NCI-H510A treated with DMSO at 0.1 percent for 48 hours (cell line): ENCODE measurements around the gene AFTPH.

Source experiments
- DNase-seq: peaks from one replicate; lab custom pipeline; 2025; lab: John Stamatoyannopoulos, UW

The AFTPH gene

GRCh38 chr2:64632835-64633819 lies 109.0 kb downstream of the AFTPH start:
- no peak for DNase-seq

- DNase-seq, result no peak
Observed at GRCh38 chr2:64634345-64635267, 110.5 kb downstream of the AFTPH start.

DNA sequence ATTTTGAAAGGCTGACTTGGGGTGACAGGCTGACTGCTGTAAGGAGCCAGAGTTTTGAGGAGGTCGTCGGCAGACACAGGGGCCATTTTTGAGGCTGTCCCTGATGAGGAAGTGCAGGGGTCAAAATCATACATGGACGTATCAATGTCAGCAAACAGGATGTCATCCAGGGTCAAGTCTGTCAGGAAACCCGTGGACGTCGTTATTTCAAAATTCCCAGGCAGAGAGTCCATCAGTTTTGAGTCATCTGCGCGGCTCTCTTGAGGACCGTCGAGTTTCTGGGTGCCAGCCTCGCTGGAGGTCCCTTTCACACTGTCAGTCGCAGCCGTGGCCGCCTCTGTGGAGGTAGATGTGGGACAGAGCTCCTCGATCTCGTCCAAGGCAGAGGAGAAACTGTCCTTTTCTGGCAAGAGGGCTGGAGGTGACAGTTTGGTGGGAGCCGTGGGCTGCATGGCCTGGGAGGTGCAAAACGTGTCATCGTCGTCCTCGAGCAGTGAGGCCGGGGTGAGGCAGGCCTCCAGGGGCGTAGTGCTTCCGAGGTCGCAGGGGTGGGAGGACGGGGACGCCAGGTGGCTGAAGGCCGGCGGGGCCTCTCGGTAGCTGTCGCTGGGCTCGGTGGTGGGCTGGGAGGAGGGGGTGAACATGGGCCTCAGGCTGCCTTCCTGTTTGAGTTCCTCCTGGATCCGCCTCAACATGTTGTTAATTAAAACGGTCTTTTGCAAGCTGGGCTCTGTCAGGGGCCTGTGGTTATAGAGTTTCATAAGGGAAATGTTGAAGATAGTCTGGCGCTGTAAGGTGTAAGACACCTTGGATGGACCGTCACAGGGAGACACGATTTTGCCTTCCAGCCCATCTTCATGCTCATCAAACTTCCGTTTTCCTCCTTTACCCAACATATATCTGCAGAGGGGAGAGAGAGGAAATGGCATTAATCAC lies 112.1 kb downstream of the AFTPH start:
- no peak for DNase-seq

DNA sequence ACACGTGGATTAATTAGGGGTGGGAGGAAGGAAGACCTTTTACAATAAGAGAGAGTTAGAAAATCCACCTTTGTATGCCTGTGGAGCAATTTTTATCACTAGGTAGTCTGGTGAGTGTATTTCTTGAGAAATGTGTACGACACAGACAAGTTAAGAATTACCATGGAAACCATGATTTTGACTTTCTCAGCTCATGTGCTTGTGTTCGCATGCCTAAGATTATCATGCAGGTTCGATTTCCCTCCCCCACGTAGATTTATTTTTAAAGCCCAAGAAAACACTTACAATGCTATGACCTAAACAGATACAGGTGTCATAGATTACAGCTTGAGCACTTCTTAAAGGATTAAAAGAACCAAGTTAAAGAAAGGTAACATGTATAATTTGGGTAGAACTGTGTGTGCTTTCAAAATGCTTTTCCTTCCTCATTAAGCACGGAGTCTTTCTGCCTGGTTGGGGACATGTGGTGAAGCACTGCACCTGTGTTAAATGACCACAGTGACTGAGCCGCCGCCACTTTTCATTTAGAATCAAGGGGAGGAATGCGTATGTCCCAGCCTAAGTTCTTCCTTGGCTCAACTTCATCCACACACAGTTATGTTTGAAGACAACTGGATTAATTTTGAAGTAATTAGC lies 113.0 kb downstream of the AFTPH start:
- no peak for DNase-seq

- DNase-seq, result no peak
Observed at GRCh38 chr2:64637931-64638330, 113.8 kb downstream of the AFTPH start.

DNA sequence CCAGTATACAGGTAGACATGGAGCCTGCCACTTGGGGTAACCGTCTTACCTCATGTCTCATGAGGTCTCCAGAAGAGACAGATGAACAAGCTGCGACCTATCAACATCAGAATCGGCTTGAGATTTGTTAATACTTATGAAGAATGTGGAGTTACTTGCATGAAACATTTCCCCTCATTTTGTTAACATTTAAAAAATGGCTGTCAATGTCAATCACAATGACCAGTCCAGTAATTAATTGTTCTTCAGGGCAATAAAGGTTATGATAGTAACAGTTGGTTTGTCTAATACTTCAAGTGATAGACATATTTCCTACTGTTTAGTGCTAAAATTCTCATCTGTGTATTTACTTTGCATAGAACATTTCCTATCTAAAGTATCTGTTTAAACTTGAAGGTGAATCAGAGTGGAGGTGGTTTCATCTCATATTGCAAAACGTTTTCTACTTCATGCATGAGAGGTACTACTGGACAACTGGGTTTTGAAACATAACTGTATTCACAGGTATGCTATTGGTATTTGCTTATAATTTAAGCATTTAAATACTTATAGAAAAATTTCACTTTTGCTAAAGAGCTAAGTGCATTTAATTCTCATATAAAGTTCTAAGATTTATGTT lies 114.5 kb downstream of the AFTPH start:
- no peak for DNase-seq

DNA sequence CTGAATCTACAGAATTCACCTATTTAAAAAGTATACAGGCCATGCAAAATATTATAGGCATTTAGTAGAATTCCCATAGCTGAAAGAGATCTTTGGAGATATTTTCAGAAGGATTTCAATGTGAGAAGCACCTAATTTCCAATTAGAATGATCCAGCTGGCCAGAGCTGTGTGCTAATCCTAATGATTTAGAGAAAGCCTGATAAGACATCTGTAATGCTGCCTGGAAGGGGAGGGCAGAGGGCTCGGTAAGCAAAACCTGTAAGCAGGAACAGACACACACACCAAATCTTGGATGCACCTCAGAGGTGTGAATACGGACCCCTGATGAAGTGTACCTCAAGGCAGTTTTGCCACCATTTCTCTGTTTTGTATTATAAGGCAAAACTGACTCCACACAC lies 115.6 kb downstream of the AFTPH start:
- no peak for DNase-seq

GRCh38 chr2:64640153-64641044 lies 116.3 kb downstream of the AFTPH start:
- DNase-seq, result no peak

GRCh38 chr2:64641599-64641998 lies 117.5 kb downstream of the AFTPH start:
- DNase-seq, result peak; percentile 20
